Measurements from ENCODE around the gene PCARE.

- TF ChIP-seq CTCF (conservative IDR thresholded peaks at IDR 0.05 in 1 of 2, IDR thresholded peaks at IDR 0.05 in 1 of 2; ENCODE audit: low read depth in 1 of 2, low read length in 2 of 2), result no peak
- TF ChIP-seq EZH2 (IDR thresholded peaks at IDR 0.05; ENCODE audit: low read length, missing control alignments), result no peak
Observed at GRCh38 chr2:29012211-29012681, 62.1 kb downstream of the PCARE start.

Measured in fibroblast of lung (primary cell).